H9 (cell line): ENCODE data around the gene LINGO3. TPM values are rescaled to one million over a fixed set of nuclear protein-coding genes. Genes with fewer than 3 reads are reported as not detected.

Source experiments
- DNase-seq: peaks from one replicate; pipeline ENCODE4 v3.0.0-alpha.2; 2017
- H2AFZ ChIP-seq: one replicate; pipeline ENCODE4 v1.6.1; 2013; ENCODE audit warnings: mild to moderate bottlenecking, low read length, control low read depth, moderate library complexity
- H2AK5ac ChIP-seq: 2 replicates; pipeline ENCODE4 v1.6.1; 2013; ENCODE audit warnings: low read length, control low read depth, mixed read lengths; ENCODE audit not compliant: insufficient read length
- H2BK120ac ChIP-seq: one replicate; pipeline ENCODE4 v1.6.1; 2013; ENCODE audit warnings: low read depth, mild to moderate bottlenecking, low read length, control low read depth, inconsistent platforms; ENCODE audit not compliant: poor library complexity, severe bottlenecking
- H2BK12ac ChIP-seq: 2 replicates; pipeline ENCODE4 v1.6.1; 2013; ENCODE audit warnings: low read length, control low read depth, mixed read lengths, low read depth; ENCODE audit not compliant: insufficient read length
- H2BK15ac ChIP-seq: 2 replicates; pipeline ENCODE4 v1.6.1; 2013; ENCODE audit warnings: low read depth, low read length, control low read depth
- H2BK20ac ChIP-seq: one replicate; pipeline ENCODE4 v1.6.1; 2013; ENCODE audit warnings: low read depth, mild to moderate bottlenecking, low read length, control low read depth, inconsistent platforms; ENCODE audit not compliant: poor library complexity, severe bottlenecking
- H2BK5ac ChIP-seq: 2 replicates; pipeline ENCODE4 v1.6.1; 2013; ENCODE audit warnings: low read length, control low read depth, mixed read lengths; ENCODE audit not compliant: insufficient read length
- H3K14ac ChIP-seq: 2 replicates; pipeline ENCODE4 v1.6.1; 2013; ENCODE audit warnings: low read length, control low read depth; ENCODE audit not compliant: insufficient read depth
- H3K18ac ChIP-seq: 2 replicates; pipeline ENCODE4 v1.6.1; 2013; ENCODE audit warnings: low read depth, mild to moderate bottlenecking, mixed read lengths, low read length, control low read depth; ENCODE audit not compliant: insufficient read length
- H3K23ac ChIP-seq: 2 replicates; pipeline ENCODE4 v1.6.1; 2013; ENCODE audit warnings: low read length, control low read depth, mixed read lengths, low read depth; ENCODE audit not compliant: insufficient read length
- H3K23me2 ChIP-seq: 2 replicates; pipeline ENCODE4 v1.6.1; 2013; ENCODE audit warnings: low read depth, mild to moderate bottlenecking, mixed read lengths, low read length, control low read depth; ENCODE audit not compliant: insufficient read length, poor library complexity, severe bottlenecking
- H3K27ac ChIP-seq: 2 replicates; pipeline ENCODE4 v1.5.1; 2013; ENCODE audit warnings: low read length, control low read depth, mixed read lengths, low read depth; ENCODE audit not compliant: insufficient read length
- H3K27me3 ChIP-seq: 2 replicates; pipeline ENCODE4 v1.6.1; 2013; ENCODE audit warnings: low read length, control low read depth, inconsistent platforms; ENCODE audit not compliant: insufficient read depth
- H3K4ac ChIP-seq: 2 replicates; pipeline ENCODE4 v1.6.1; 2013; ENCODE audit warnings: low read depth, mild to moderate bottlenecking, control low read depth, inconsistent platforms, low read length, moderate library complexity
- H3K4me1 ChIP-seq: 2 replicates; pipeline ENCODE4 v1.6.1; 2013; ENCODE audit warnings: low read length, control low read depth, inconsistent platforms; ENCODE audit not compliant: insufficient read depth
- H3K4me2 ChIP-seq: 2 replicates; pipeline ENCODE4 v1.6.1; 2013; ENCODE audit warnings: low read length, control low read depth, mixed read lengths; ENCODE audit not compliant: insufficient read length, insufficient read depth
- H3K56ac ChIP-seq: 2 replicates; pipeline ENCODE4 v1.6.1; 2013; ENCODE audit warnings: low read depth, mild to moderate bottlenecking, mixed read lengths, low read length, control low read depth; ENCODE audit not compliant: insufficient read length
- H3K79me1 ChIP-seq: 2 replicates; pipeline ENCODE4 v1.6.1; 2013; ENCODE audit warnings: low read depth, mild to moderate bottlenecking, moderate library complexity, low read length, control low read depth, inconsistent platforms; ENCODE audit not compliant: insufficient read depth, poor library complexity, severe bottlenecking
- H3K79me2 ChIP-seq: 2 replicates; pipeline ENCODE4 v1.6.1; 2013; ENCODE audit warnings: low read length, control low read depth, inconsistent platforms; ENCODE audit not compliant: insufficient read depth
- H3K9ac ChIP-seq: 2 replicates; pipeline ENCODE4 v1.6.1; 2013; ENCODE audit warnings: low read length, control low read depth, mixed read lengths; ENCODE audit not compliant: insufficient read length; ENCODE audit errors: extremely low read depth
- H3K9me3 ChIP-seq: one replicate; pipeline ENCODE4 v1.6.1; 2013; ENCODE audit warnings: low read depth, low read length, inconsistent platforms; ENCODE audit not compliant: control insufficient read depth
- H3T11ph ChIP-seq: one replicate; pipeline ENCODE4 v1.6.1; 2013; ENCODE audit warnings: mild to moderate bottlenecking, low read length, control low read depth, inconsistent platforms
- H4K20me1 ChIP-seq: one replicate; pipeline ENCODE4 v1.6.1; 2013; ENCODE audit not compliant: control insufficient read depth, insufficient read length, insufficient read depth
- H4K5ac ChIP-seq: 2 replicates; pipeline ENCODE4 v1.6.1; 2013; ENCODE audit warnings: low read depth, mild to moderate bottlenecking, mixed read lengths, low read length, control low read depth; ENCODE audit not compliant: insufficient read length
- H4K8ac ChIP-seq: replicated peaks from 2 replicates; pipeline ENCODE4 v1.6.1; 2013; ENCODE audit warnings: low read length, control low read depth, mixed read lengths, low read depth; ENCODE audit not compliant: insufficient read length
- H4K91ac ChIP-seq: 2 replicates; pipeline ENCODE4 v1.6.1; 2013; ENCODE audit warnings: low read depth, mild to moderate bottlenecking, moderate library complexity, mixed read lengths, low read length, control low read depth; ENCODE audit not compliant: insufficient read length
- H3K27ac Mint-ChIP-seq, 3 experiments: 2 replicates in 2 of 3; 3 replicates in 1 of 3; pipeline ENCODE4 v1.8.0; 2020 to 2021; ENCODE audit warnings: mixed read lengths in 3 of 3, mild to moderate bottlenecking in 1 of 3, moderate library complexity in 1 of 3
- H3K27me3 Mint-ChIP-seq: 2 replicates; pipeline ENCODE4 v1.8.0; 2021; ENCODE audit warnings: low read depth, mild to moderate bottlenecking, moderate library complexity, mixed read lengths
- H3K36me3 Mint-ChIP-seq, 3 experiments: 2 replicates in 2 of 3; 3 replicates in 1 of 3; pipeline ENCODE4 v1.8.0; 2020 to 2021; ENCODE audit warnings: low read depth in 3 of 3, mixed read lengths in 3 of 3; ENCODE audit not compliant: insufficient read depth in 1 of 3
- H3K4me1 Mint-ChIP-seq, 2 experiments: 2 replicates each; pipeline ENCODE4 v1.8.0; 2020; ENCODE audit warnings: mixed read lengths in 2 of 2
- H3K4me3 Mint-ChIP-seq, 2 experiments: 2 replicates in 1 of 2; 3 replicates in 1 of 2; pipeline ENCODE4 v1.8.0; 2020 to 2021; ENCODE audit warnings: mild to moderate bottlenecking in 2 of 2, mixed read lengths in 2 of 2, moderate library complexity in 1 of 2
- H3K9me3 Mint-ChIP-seq, 2 experiments: 2 replicates in 1 of 2; 3 replicates in 1 of 2; pipeline ENCODE4 v1.8.0; 2020; ENCODE audit warnings: mild to moderate bottlenecking in 2 of 2, mixed read lengths in 2 of 2, moderate library complexity in 1 of 2
- WGBS: extraction: QIAGEN DNeasy Blood & Tissue Kit; methylation state at CpG from one replicate; pipeline ENCODE4 v1.1.7; 2013; ENCODE audit warnings: missing lambda C conversion rate, low lambda C conversion rate, mixed read lengths; ENCODE audit not compliant: insufficient read length; ENCODE audit errors: extremely low coverage; 5-methylcytosine and 5-hydroxymethylcytosine counted together
- total RNA-seq: library from RNA; stranded (reverse); gene quantifications from 2 replicates; pipeline ENCODE4 v1.2.1, GENCODE V29; 2021
- TF ChIP-seq, protein P1 (sequence below): fragments of 200-600 bp; sonication (generic); conservative IDR thresholded peaks from 3 replicates; pipeline ENCODE4 v1.8.0; 2021; ENCODE audit warnings: antibody characterized with exemption, mild to moderate bottlenecking

Gene LINGO3
- total RNA-seq, 1 experiment from 2014 or later, result 0.28 TPM

DNA sequence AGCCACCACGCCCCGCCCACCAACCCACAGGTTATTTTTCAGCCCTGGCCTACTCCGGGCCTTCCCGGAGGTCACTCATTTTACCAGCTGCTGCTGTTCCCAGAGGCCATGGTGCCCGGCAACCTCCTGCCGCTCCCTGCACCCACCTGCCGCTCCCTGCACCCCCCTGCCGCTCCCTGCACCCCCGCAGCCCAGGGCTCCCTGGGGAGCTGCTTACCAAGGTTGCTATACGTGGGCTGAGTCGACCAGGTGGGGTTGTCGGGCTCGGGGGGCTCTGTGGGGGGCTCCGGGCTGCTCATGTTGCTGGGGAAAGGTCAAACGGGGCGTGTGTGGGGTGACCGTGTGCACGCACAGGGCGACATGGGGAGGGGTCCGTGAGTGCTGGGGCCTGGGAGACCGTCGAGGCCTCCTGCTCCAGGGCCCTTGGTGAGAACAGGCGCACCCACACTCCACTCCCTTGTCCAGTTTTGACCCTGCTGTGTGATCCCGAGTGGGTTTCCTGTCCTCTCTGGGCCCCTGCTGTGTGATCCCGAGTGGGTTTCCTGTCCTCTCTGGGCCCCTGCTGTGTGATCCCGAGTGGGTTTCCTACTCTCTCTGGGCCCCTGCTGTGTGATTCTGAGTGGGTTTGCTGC, 27.2 kb downstream of the LINGO3 start:
- Histone ChIP-seq H3K4ac (no peak overlapping the region), H2BK12ac (no peak overlapping the region), H3K27ac (no peak overlapping the region), H2AK5ac (no peak overlapping the region), H3K56ac (no peak overlapping the region), H3K18ac (no peak overlapping the region), H4K5ac (no peak overlapping the region), H3K9me3 (no peaks in the 10 kb centered on the region), H3K9ac (no peak overlapping the region), H2BK15ac (no peak overlapping the region), H3K23ac (no peak overlapping the region), H2BK20ac (no peak overlapping the region), H3K4me2 (no peak overlapping the region), H3T11ph (no peak overlapping the region), H4K8ac (no peak overlapping the region), H3K79me1 (no peaks in the 10 kb centered on the region), H2BK120ac (no peak overlapping the region), H3K14ac (no peak overlapping the region), H2BK5ac (no peak overlapping the region), H2AFZ (no peak overlapping the region), H3K27me3 (peaks cover 5% of the 10 kb centered on the region; the same call in 1 of the 2 replicates), H3K79me2 (no peaks in the 10 kb centered on the region), H4K20me1 (no peaks in the 10 kb centered on the region), H4K91ac (no peak overlapping the region), H3K23me2 (peaks cover 7% of the 10 kb centered on the region), H3K4me1 (no peaks in the 10 kb centered on the region)
- H3K27ac Mint-ChIP-seq, result no peak overlapping the region
- peaks cover 0 to 3% of the 10 kb centered on the region in 2 experiments; a peak in 1 of 4 replicates for H3K4me1 Mint-ChIP-seq
- no peaks in the 10 kb centered on the region for H3K9me3 Mint-ChIP-seq
- TF ChIP-seq, protein P1, sequence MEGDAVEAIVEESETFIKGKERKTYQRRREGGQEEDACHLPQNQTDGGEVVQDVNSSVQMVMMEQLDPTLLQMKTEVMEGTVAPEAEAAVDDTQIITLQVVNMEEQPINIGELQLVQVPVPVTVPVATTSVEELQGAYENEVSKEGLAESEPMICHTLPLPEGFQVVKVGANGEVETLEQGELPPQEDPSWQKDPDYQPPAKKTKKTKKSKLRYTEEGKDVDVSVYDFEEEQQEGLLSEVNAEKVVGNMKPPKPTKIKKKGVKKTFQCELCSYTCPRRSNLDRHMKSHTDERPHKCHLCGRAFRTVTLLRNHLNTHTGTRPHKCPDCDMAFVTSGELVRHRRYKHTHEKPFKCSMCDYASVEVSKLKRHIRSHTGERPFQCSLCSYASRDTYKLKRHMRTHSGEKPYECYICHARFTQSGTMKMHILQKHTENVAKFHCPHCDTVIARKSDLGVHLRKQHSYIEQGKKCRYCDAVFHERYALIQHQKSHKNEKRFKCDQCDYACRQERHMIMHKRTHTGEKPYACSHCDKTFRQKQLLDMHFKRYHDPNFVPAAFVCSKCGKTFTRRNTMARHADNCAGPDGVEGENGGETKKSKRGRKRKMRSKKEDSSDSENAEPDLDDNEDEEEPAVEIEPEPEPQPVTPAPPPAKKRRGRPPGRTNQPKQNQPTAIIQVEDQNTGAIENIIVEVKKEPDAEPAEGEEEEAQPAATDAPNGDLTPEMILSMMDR, result no peak
- H3K4me3 Mint-ChIP-seq, result no peak overlapping the region
- H3K27me3 Mint-ChIP-seq, result peaks cover 32% of the 10 kb centered on the region
- no peaks in the 10 kb centered on the region for H3K36me3 Mint-ChIP-seq
- WGBS, result no CpG with 5 or more reads among the region's 26 CpGs
- DNase-seq, result no peak
